RPMI7951 (cell line): ENCODE measurements around the gene HS6ST3. TPM values are rescaled to one million over a fixed set of nuclear protein-coding genes. Genes with fewer than 3 reads are reported as not detected.
"Not testable (repeated sequence)": the region's sequence is repeated elsewhere in the genome, so short reads cannot be mapped to it uniquely, and the experiment has no call there.

Source experiments
- DNase-seq: peaks from one replicate; pipeline ENCODE4 v3.0.0-alpha.2; 2012; ENCODE audit warnings: low read depth
- total RNA-seq: library from RNA; depleted of rRNA; stranded (reverse); fragments of >200 nt; shearing (Covaris generic); gene quantifications from 2 replicates; pipeline ENCODE4 v1.2.3, GENCODE V29; 2014; rRNA removed

Gene HS6ST3
- not detected in 2 replicates for total RNA-seq

GRCh38 chr13:96089749-96090239 is at the start of gene HS6ST3:
TSS of gene HS6ST3 (plus strand) at chr13:96090107.
- DNase-seq, result no peak

- no peak for DNase-seq
Observed at GRCh38 chr13:96041326-96042110, 48.4 kb upstream of the HS6ST3 start.

GRCh38 chr13:96044238-96044637 is 45.7 kb upstream of the HS6ST3 start:
- DNase-seq, result no peak

GRCh38 chr13:96046449-96047126 is 43.3 kb upstream of the HS6ST3 start:
- not testable (repeated sequence) for DNase-seq

- not testable (repeated sequence) for DNase-seq
Observed at GRCh38 chr13:96050955-96051354, 39.0 kb upstream of the HS6ST3 start.

- DNase-seq, result not testable (repeated sequence)
Observed at GRCh38 chr13:96051491-96051890, 38.4 kb upstream of the HS6ST3 start.

GRCh38 chr13:96051946-96052345 is 38.0 kb upstream of the HS6ST3 start:
- not testable (repeated sequence) for DNase-seq

GRCh38 chr13:96052656-96053002 is 37.3 kb upstream of the HS6ST3 start:
- peak; percentile 46 for DNase-seq

- peak; percentile 91 for DNase-seq
Observed at GRCh38 chr13:96053003-96053703, 36.8 kb upstream of the HS6ST3 start, which contains the start of gene UGGT2. TSS of gene UGGT2 (minus strand) at chr13:96053401. CDS start at chr13:96053312, 89 bp downstream.

- DNase-seq, result no peak
Observed at GRCh38 chr13:96065849-96066248, 24.1 kb upstream of the HS6ST3 start.

GRCh38 chr13:96068729-96069128 is 21.2 kb upstream of the HS6ST3 start:
- no peak for DNase-seq

GRCh38 chr13:96071504-96071903 is 18.4 kb upstream of the HS6ST3 start:
- DNase-seq, result no peak

- DNase-seq, result no peak
Observed at GRCh38 chr13:96072392-96072791, 17.5 kb upstream of the HS6ST3 start.

- peak; percentile 15 for DNase-seq
Observed at GRCh38 chr13:96075953-96076543, 13.9 kb upstream of the HS6ST3 start.

- DNase-seq, result no peak
Observed at GRCh38 chr13:96080676-96081075, 9.2 kb upstream of the HS6ST3 start.

- DNase-seq, result no peak
Observed at GRCh38 chr13:96081888-96082287, 8.0 kb upstream of the HS6ST3 start.

- no peak for DNase-seq
Observed at GRCh38 chr13:96082640-96083039, 7.3 kb upstream of the HS6ST3 start.

GRCh38 chr13:96086736-96087135 is 3.2 kb upstream of the HS6ST3 start:
- DNase-seq, result no peak

- DNase-seq, result no peak
Observed at GRCh38 chr13:96089139-96089538, 768 bp upstream of the HS6ST3 start.

- DNase-seq, result no peak
Observed at GRCh38 chr13:96090240-96091101, 564 bp downstream of the HS6ST3 start.
